Ectodermal cell (in vitro differentiated cells): ENCODE results near the gene SERPINI2.

Experiments
- H3K27ac ChIP-seq: 2 replicates; pipeline ENCODE4 v1.7.0; 2013; ENCODE audit warnings: mild to moderate bottlenecking, low read depth, low read length; ENCODE audit not compliant: insufficient read depth, poor library complexity, severe bottlenecking
- H3K27me3 ChIP-seq: 2 replicates; pipeline ENCODE4 v1.7.0; 2013; ENCODE audit warnings: mild to moderate bottlenecking, low read length; ENCODE audit not compliant: insufficient read depth, control insufficient read depth, poor library complexity, severe bottlenecking
- H3K36me3 ChIP-seq: one replicate; pipeline ENCODE4 v1.7.0; 2013; ENCODE audit warnings: low read length; ENCODE audit not compliant: control insufficient read depth, insufficient read depth
- H3K4me1 ChIP-seq: one replicate; pipeline ENCODE4 v1.7.0; 2013; ENCODE audit warnings: low read length; ENCODE audit not compliant: control insufficient read depth, insufficient read depth
- H3K4me3 ChIP-seq: 2 replicates; pipeline ENCODE4 v1.7.0; 2013; ENCODE audit warnings: low read depth, low read length, control low read depth; ENCODE audit not compliant: insufficient read depth
- H3K9me3 ChIP-seq: 2 replicates; pipeline ENCODE4 v1.7.0; 2013; ENCODE audit warnings: mild to moderate bottlenecking, low read length, moderate library complexity; ENCODE audit not compliant: control insufficient read depth
- WGBS, 2 experiments: methylation state at CpG; one replicate each; pipeline ENCODE4 v1.1.7; 2013; ENCODE audit warnings: missing lambda C conversion rate in 2 of 2; 5-methylcytosine and 5-hydroxymethylcytosine counted together

Gene SERPINI2

DNA sequence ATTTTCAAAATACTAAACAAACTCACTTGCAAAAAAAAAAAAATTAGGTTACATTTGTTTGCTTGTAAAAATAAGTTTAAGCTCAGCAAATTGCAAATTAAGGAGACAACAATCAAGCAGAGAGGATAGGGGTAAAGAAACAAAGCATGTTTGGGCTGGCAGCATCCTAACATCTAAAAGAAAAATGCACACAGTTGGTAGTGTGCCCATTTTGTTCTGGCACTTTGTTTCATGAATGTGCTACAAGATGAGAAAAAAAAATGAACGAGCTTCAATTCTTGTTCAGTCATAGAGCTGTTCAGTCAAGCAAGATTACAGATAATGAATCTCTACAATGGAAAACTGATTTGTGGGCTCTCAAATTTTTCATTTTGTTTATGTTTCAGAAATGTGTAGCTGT lies 76.0 kb downstream of the SERPINI2 start:
- no peak overlapping the region for H3K4me3 ChIP-seq
- H3K27me3 ChIP-seq, result no peaks in the 10 kb centered on the region
- no peaks in the 10 kb centered on the region for H3K9me3 ChIP-seq
- no peaks in the 10 kb centered on the region for H3K4me1 ChIP-seq
- no peak overlapping the region for H3K27ac ChIP-seq
- H3K36me3 ChIP-seq, result no peaks in the 10 kb centered on the region
- whole genome bisulfite sequencing, 2 experiments, result 88 to 97% methylated on average over 1 of the region's 1 CpG

- Histone ChIP-seq H3K27me3 (no peaks in the 10 kb centered on the region), H3K36me3 (no peaks in the 10 kb centered on the region), H3K9me3 (no peaks in the 10 kb centered on the region), H3K4me1 (no peaks in the 10 kb centered on the region), H3K27ac (no peak overlapping the region), H3K4me3 (no peak overlapping the region)
- WGBS, 2 experiments, result 75 to 78% methylated on average over 2 of the region's 2 CpGs
Observed at GRCh38 chr3:167396075-167396474, 77.8 kb downstream of the SERPINI2 start.

- Histone ChIP-seq H3K9me3 (no peaks in the 10 kb centered on the region), H3K4me3 (no peak overlapping the region), H3K27ac (no peak overlapping the region), H3K4me1 (no peaks in the 10 kb centered on the region), H3K36me3 (no peaks in the 10 kb centered on the region), H3K27me3 (no peaks in the 10 kb centered on the region)
- WGBS, 2 experiments, result 92 to 94% methylated on average over 1 to 2 of the region's 2 CpGs
Observed at GRCh38 chr3:167394003-167394402, 79.8 kb downstream of the SERPINI2 start.
